Mucosa of rectum (tissue), 2 donors: ENCODE data around the gene ZDHHC17.
A peak's percentile ranks its signal among the peaks of the same experiment; 100 is the strongest.
"Not testable (repeated sequence)": the region's sequence is repeated elsewhere in the genome, so short reads cannot be mapped to it uniquely, and the experiment has no call there.

ENCODE experiments used
- H3K27ac ChIP-seq, 2 donors: one replicate each; pipeline ENCODE4 v1.7.0; 2013; ENCODE audit warnings: inconsistent platforms in 2 of 2, low read depth in 2 of 2, low read length in 2 of 2
- H3K27me3 ChIP-seq, 2 donors: one replicate each; pipeline ENCODE4 v1.7.0; 2013; ENCODE audit warnings: low read length in 2 of 2; ENCODE audit not compliant: control insufficient read depth in 2 of 2, insufficient read depth in 2 of 2
- H3K36me3 ChIP-seq, 2 donors: one replicate each; pipeline ENCODE4 v1.7.0; 2013; ENCODE audit warnings: low read length in 2 of 2; ENCODE audit not compliant: control insufficient read depth in 2 of 2, insufficient read depth in 2 of 2
- H3K4me1 ChIP-seq, 2 donors: one replicate each; pipeline ENCODE4 v1.7.0; 2013; ENCODE audit warnings: low read length in 2 of 2, mild to moderate bottlenecking in 1 of 2; ENCODE audit not compliant: control insufficient read depth in 2 of 2, insufficient read depth in 2 of 2
- H3K4me3 ChIP-seq, 2 donors: one replicate each; pipeline ENCODE4 v1.7.0; 2013; ENCODE audit warnings: low read length in 2 of 2
- H3K9ac ChIP-seq, 2 donors: one replicate each; pipeline ENCODE4 v1.7.0; 2013; ENCODE audit warnings: low read length in 2 of 2, low read depth in 1 of 2, mild to moderate bottlenecking in 1 of 2
- H3K9me3 ChIP-seq, 2 donors: one replicate each; pipeline ENCODE4 v1.7.0; 2013; ENCODE audit warnings: low read length in 2 of 2; ENCODE audit not compliant: control insufficient read depth in 2 of 2
- donor health status: healthy.
- donor health status: Normal muscosa, but diverticular disease.

The ZDHHC17 gene

GRCh38 chr12:76763746-76764675 lies at the start of gene ZDHHC17:
Gene ZDHHC17 (plus strand): TSS chr12:76764115. CDS start chr12:76764237, 122 bp downstream.
- peak within 1 kb of the TSS; percentile 94 to 96 for H3K4me3 ChIP-seq
- H3K36me3 ChIP-seq: no peaks in the 10 kb centered on the region
- H3K4me1 ChIP-seq: peaks cover 6 to 9% of the 10 kb centered on the region in 2 donors
- H3K27me3 ChIP-seq: no peaks in the 10 kb centered on the region
- peak within 1 kb of the TSS; percentile 90 to 92 for H3K9ac ChIP-seq
- H3K9me3 ChIP-seq: no peaks in the 10 kb centered on the region
- H3K27ac ChIP-seq: peak within 1 kb of the TSS; percentile 96 to 97

DNA sequence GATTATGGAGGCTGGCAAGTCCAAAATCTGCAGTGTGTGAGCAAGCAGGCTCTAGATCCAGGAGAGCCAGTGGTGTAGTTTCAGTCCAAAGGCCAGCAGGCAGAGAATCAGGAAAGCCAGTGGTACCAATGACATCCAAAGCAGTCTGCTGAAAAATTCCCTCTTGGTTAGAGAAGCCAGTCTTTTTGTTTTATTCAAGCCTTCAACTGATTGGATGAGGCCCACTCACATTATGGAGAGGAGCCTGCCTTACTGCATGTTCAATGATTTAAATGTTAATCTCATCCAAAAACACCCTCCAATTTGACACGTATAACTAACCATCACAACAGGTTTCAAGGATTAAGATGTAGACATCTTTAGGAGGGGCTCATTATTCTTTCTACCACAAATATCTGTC lies 49.5 kb upstream of the ZDHHC17 start:
- H3K9me3 ChIP-seq: no peaks in the 10 kb centered on the region
- H3K9ac ChIP-seq: no peak overlapping the region
- no peak overlapping the region for H3K4me3 ChIP-seq
- no peak overlapping the region for H3K27ac ChIP-seq
- H3K4me1 ChIP-seq: no peaks in the 10 kb centered on the region
- H3K36me3 ChIP-seq: no peaks in the 10 kb centered on the region
- no peaks in the 10 kb centered on the region for H3K27me3 ChIP-seq

DNA sequence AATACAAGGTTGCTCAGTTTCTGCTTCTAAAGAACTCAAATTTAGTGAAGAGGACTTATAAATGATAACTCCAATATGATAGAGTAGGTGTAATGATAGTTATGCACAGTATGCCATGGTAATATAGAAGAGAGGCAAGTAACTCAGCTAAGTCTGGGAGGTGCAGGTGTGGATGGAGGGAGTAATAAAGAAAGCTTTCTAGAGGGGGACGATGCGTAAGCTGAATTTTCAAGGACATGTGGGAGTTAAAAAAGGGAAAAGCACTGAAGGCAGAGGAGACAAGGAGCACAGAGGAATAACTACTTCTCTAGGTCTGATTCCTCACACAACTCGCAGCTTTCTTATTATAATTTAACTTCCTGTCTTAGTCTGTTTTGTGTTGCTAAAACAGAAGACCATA lies 49.1 kb upstream of the ZDHHC17 start:
- H3K9me3 ChIP-seq: no peaks in the 10 kb centered on the region
- no peak overlapping the region for H3K9ac ChIP-seq
- no peaks in the 10 kb centered on the region for H3K4me1 ChIP-seq
- no peak overlapping the region for H3K27ac ChIP-seq
- H3K27me3 ChIP-seq: no peaks in the 10 kb centered on the region
- no peak overlapping the region for H3K4me3 ChIP-seq
- H3K36me3 ChIP-seq: no peaks in the 10 kb centered on the region

DNA sequence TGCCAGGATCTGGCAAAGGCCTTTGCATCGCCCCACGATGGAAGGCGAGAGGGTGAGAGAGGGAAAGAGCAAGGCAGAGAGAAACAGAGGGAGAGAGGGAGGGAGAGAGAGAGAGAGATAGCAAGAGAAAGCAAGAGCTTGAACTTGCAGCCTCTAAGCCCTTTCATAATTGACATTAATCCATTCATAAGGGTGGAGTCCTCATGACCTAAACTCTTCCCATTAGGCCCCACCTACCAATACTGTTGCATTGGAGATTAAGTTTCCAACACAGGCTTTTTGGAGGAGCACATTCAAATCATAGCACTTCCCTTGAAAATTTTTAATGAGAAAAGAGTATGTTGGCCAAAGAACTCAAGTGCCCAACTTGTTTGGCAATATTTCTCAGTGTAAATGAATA lies 48.6 kb upstream of the ZDHHC17 start:
- no peaks in the 10 kb centered on the region for H3K27me3 ChIP-seq
- H3K4me3 ChIP-seq: no peak overlapping the region
- no peaks in the 10 kb centered on the region for H3K9me3 ChIP-seq
- H3K36me3 ChIP-seq: no peaks in the 10 kb centered on the region
- no peak overlapping the region for H3K27ac ChIP-seq
- no peaks in the 10 kb centered on the region for H3K4me1 ChIP-seq
- no peak overlapping the region for H3K9ac ChIP-seq

- Histone ChIP-seq H3K4me1 (no peaks in the 10 kb centered on the region), H3K36me3 (no peaks in the 10 kb centered on the region), H3K9me3 (no peaks in the 10 kb centered on the region), H3K9ac (no peak overlapping the region), H3K27ac (no peak overlapping the region), H3K4me3 (no peak overlapping the region), H3K27me3 (no peaks in the 10 kb centered on the region)
These were observed 46.6 kb upstream of the ZDHHC17 start for GRCh38 chr12:76717314-76717713.

- H3K4me1 ChIP-seq: no peaks in the 10 kb centered on the region
- H3K9me3 ChIP-seq: no peaks in the 10 kb centered on the region
- H3K36me3 ChIP-seq: no peaks in the 10 kb centered on the region
- H3K4me3 ChIP-seq: no peak overlapping the region
- H3K27ac ChIP-seq: no peak overlapping the region
- no peaks in the 10 kb centered on the region for H3K27me3 ChIP-seq
- no peak overlapping the region for H3K9ac ChIP-seq
These were observed 44.5 kb upstream of the ZDHHC17 start for GRCh38 chr12:76719171-76720041.

- no peaks in the 10 kb centered on the region for H3K9me3 ChIP-seq
- no peak overlapping the region for H3K9ac ChIP-seq
- H3K36me3 ChIP-seq: no peaks in the 10 kb centered on the region
- H3K4me1 ChIP-seq: no peaks in the 10 kb centered on the region
- no peaks in the 10 kb centered on the region for H3K27me3 ChIP-seq
- H3K4me3 ChIP-seq: no peak overlapping the region
- H3K27ac ChIP-seq: no peak overlapping the region
These were observed 43.8 kb upstream of the ZDHHC17 start for GRCh38 chr12:76720068-76720467.

DNA sequence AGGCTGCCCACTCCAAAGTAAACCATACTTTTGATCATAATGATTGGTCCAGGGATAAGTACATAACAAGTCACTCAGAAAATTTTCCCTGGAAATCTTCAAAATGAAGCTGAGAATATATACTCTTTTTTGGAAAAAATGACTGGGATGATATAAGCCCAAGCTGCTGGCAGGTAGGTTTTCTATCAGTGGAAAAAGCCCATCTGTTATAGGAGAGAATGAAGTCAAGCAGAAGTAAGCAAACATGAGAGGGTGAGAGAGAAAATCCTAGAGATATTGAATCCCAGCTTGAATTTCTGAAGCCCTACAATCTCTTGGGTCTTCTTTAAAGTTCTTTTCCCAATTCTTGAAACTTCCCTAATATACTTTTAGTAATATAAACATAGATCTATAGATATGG lies 37.3 kb upstream of the ZDHHC17 start:
- Histone ChIP-seq H3K4me1 (no peaks in the 10 kb centered on the region), H3K9me3 (no peaks in the 10 kb centered on the region), H3K27me3 (no peaks in the 10 kb centered on the region), H3K4me3 (no peak overlapping the region), H3K27ac (no peak overlapping the region), H3K9ac (no peak overlapping the region), H3K36me3 (no peaks in the 10 kb centered on the region)

GRCh38 chr12:76732188-76732587 lies 31.7 kb upstream of the ZDHHC17 start:
- H3K9ac ChIP-seq, H3K4me1 ChIP-seq, H3K36me3 ChIP-seq, H3K27ac ChIP-seq, H3K4me3 ChIP-seq, H3K9me3 ChIP-seq, H3K27me3 ChIP-seq: not testable (repeated sequence)

DNA sequence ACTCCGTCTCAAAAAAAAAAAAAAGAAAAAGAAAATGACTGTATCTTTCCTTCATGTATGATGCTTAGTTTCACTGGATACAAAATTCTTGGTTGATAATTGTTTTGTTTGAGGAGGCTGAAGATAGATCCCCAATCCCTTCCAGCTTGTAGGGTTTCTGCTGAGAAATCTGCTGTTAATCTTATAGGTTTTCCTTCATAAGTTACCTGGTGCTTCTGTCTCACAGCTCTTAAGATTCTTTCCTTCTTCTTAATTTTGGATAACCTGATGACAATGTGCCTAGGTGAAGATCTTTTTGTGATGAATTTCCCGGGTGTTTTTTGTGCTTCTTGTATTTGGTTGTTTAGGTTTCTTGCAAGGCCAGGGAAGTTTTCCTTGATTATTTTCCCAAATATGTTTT lies 26.2 kb upstream of the ZDHHC17 start:
- H3K4me3 ChIP-seq, H3K9me3 ChIP-seq, H3K4me1 ChIP-seq, H3K9ac ChIP-seq, H3K27me3 ChIP-seq, H3K27ac ChIP-seq, H3K36me3 ChIP-seq: not testable (repeated sequence)
